Tibial artery (tissue), 4 donors: ENCODE data around the gene RBMX2.
"Not testable (repeated sequence)": the region's sequence is repeated elsewhere in the genome, so short reads cannot be mapped to it uniquely, and the experiment has no call there.

Experiments
- DNase-seq, 2 donors: peaks; one replicate each; pipeline ENCODE4 v3.0.0-alpha.2; 2019
- H3K27ac ChIP-seq, 2 donors: fragments of 200-600 bp; sonication (generic) in 1 of 2; 1 replicate in 1 of 2; 2 replicates in 1 of 2; pipeline ENCODE4 v1.5.1; 2018 to 2019; ENCODE audit warnings: mild to moderate bottlenecking in 1 of 2
- H3K27me3 ChIP-seq, 2 donors: fragments of 200-600 bp; sonication (generic) in 1 of 2; one replicate each; pipeline versions ENCODE4 v1.5.1 to v1.6.0; 2016 to 2019
- H3K36me3 ChIP-seq, 3 donors: fragments of 200-600 bp; sonication (generic) in 2 of 3; one replicate each; pipeline ENCODE4 v1.5.1; 2016 to 2019; ENCODE audit warnings: mild to moderate bottlenecking in 2 of 3
- H3K4me1 ChIP-seq, 4 donors: fragments of 200-600 bp; sonication (generic) in 2 of 4; 1 replicate in 3 of 4; 2 replicates in 1 of 4; pipeline ENCODE4 v1.5.1; 2016 to 2019
- H3K4me3 ChIP-seq, 2 donors: fragments of 200-600 bp; sonication (generic) in 1 of 2; 1 replicate in 1 of 2; 2 replicates in 1 of 2; pipeline ENCODE4 v1.5.1; 2018 to 2019; ENCODE audit warnings: mild to moderate bottlenecking in 2 of 2
- H3K9me3 ChIP-seq, 3 donors: fragments of 200-600 bp; sonication (generic) in 1 of 3; one replicate each; pipeline ENCODE4 v1.5.1; 2016 to 2019
- intact Hi-C: fragments of 100-400 bp; cut with DNase I; formaldehyde crosslinking; loops from one replicate; pipeline ENCODE4 v1.15.0; 2023; ENCODE audit warnings: low total_unique reads
- TF ChIP-seq, protein P1 (sequence below), 2 experiments: fragments of 200-600 bp in 1 of 2; fragments of 450-650 bp in 1 of 2; IDR thresholded peaks; one replicate each; pipeline ENCODE4 v1.5.1; 2017 to 2019; ENCODE audit warnings: antibody characterized with exemption in 2 of 2, mild to moderate bottlenecking in 1 of 2, moderate library complexity in 1 of 2

Gene RBMX2, protein sequence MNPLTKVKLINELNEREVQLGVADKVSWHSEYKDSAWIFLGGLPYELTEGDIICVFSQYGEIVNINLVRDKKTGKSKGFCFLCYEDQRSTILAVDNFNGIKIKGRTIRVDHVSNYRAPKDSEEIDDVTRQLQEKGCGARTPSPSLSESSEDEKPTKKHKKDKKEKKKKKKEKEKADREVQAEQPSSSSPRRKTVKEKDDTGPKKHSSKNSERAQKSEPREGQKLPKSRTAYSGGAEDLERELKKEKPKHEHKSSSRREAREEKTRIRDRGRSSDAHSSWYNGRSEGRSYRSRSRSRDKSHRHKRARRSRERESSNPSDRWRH

DNA sequence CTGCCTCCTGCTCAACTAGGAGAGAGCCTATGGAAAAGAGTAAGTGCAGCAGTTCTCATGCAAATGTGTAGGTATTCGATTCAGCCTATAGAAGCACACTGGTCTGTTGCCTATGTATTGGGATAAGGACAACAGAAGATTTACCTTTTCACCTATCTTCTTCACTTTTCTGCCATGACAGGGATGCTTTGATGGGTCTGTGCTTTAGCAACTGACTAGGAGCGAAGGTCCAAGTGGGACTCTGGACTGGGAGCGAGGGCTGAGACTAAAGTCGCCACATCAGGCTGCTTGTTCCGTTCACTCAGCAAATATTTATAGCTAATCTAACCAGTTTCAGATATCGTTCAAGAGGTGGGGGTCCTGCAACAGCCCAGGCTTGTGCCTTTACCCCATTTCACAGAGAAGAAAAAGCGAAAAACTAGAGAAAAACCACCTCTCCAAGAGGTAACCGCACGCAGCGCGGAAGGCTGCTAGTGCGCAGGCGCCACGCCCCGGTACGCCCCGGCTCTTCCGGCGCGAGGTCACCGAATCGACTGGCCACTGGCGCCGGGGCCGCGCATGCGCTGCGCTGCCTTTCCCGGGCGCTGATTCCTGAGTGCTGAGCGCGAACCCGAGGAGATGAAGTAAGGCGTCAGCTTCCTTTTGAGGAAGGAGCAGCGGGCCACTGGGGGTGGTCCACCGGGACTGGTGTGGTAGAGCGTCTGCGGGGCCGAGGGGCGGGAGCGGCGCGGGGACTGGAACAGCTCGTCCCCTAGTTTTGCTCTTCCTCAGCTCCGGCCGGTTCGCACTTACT, at the start of gene RBMX2:
RBMX2 (plus strand) TSS at position 573 of the 793 bp plus-strand sequence; CDS start at position 619, 46 bp downstream.
- Histone ChIP-seq H3K4me1 (peaks cover 0 to 16% (median 0%) of the 10 kb centered on the region in 4 donors), H3K27me3 (no peaks in the 10 kb centered on the region), H3K36me3 (peaks cover 0 to 18% (median 4%) of the 10 kb centered on the region in 3 donors), H3K4me3 (peak within 1 kb of the TSS; percentile 66), H3K27ac (peak within 1 kb of the TSS; percentile 71 to 83), H3K9me3 (no peaks in the 10 kb centered on the region)
- TF ChIP-seq, protein P1, sequence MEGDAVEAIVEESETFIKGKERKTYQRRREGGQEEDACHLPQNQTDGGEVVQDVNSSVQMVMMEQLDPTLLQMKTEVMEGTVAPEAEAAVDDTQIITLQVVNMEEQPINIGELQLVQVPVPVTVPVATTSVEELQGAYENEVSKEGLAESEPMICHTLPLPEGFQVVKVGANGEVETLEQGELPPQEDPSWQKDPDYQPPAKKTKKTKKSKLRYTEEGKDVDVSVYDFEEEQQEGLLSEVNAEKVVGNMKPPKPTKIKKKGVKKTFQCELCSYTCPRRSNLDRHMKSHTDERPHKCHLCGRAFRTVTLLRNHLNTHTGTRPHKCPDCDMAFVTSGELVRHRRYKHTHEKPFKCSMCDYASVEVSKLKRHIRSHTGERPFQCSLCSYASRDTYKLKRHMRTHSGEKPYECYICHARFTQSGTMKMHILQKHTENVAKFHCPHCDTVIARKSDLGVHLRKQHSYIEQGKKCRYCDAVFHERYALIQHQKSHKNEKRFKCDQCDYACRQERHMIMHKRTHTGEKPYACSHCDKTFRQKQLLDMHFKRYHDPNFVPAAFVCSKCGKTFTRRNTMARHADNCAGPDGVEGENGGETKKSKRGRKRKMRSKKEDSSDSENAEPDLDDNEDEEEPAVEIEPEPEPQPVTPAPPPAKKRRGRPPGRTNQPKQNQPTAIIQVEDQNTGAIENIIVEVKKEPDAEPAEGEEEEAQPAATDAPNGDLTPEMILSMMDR (IDR thresholded peaks at IDR 0.05): no peak
- peak; percentile 69 to 82 for DNase-seq
- intact Hi-C loops: loop anchor here (5.0 kb wide), 1 partner anchor 506 kb away; no protein-coding TSS in a partner anchor

DNA sequence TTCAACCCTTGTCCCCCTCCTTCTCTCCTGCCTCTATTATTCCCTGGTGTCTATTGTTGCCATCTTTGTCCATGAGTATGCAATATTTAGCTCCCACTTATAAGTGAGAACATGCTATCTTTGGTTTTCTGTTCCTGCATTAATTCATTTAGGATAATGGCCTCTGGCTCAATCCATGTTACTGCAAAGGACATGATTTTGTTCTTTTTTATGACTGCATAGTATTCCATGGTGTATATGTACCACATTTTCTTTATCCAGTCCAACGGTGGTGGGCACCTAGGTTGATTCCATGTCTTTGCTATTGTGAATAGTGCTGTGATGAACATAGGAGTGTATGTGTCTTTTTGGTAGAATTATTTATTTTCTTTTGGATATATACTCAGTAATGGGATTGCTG, 49.7 kb upstream of the RBMX2 start:
- H3K36me3 ChIP-seq, intact Hi-C loops, H3K27me3 ChIP-seq, H3K27ac ChIP-seq, H3K9me3 ChIP-seq, DNase-seq, H3K4me3 ChIP-seq: not testable (repeated sequence)
- H3K4me1 ChIP-seq: peaks cover 0 to 11% (median 0%) of the 10 kb centered on the region in 4 donors

DNA sequence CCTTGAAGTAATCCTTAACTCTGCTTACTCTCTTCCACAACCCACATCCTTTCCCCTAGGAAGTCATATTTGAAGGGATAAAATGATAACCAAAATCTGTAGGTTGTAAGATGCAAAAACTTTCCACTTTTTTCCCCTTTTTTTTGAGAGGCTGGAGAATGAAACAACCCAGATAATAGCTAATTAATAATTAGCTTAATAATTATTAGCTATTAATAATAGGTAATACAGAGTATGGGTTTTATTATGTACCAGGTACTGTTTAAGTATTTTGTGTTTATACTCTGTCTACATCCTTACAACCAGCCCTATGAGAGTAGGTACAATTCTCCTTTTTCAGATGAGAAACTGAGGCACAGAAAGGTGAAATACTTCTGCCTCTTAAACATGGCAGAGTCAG, 25.7 kb upstream of the RBMX2 start:
- H3K4me3 ChIP-seq: no peak overlapping the region
- H3K4me1 ChIP-seq: no peaks in the 10 kb centered on the region
- no peak overlapping the region for H3K27ac ChIP-seq
- intact Hi-C loops: no loop called here
- TF ChIP-seq, protein P1 (IDR thresholded peaks at IDR 0.05): no peak
- peaks cover 0 to 7% (median 0%) of the 10 kb centered on the region in 3 donors for H3K36me3 ChIP-seq
- no peaks in the 10 kb centered on the region for H3K27me3 ChIP-seq
- DNase-seq: no peak
- H3K9me3 ChIP-seq: no peaks in the 10 kb centered on the region

DNA sequence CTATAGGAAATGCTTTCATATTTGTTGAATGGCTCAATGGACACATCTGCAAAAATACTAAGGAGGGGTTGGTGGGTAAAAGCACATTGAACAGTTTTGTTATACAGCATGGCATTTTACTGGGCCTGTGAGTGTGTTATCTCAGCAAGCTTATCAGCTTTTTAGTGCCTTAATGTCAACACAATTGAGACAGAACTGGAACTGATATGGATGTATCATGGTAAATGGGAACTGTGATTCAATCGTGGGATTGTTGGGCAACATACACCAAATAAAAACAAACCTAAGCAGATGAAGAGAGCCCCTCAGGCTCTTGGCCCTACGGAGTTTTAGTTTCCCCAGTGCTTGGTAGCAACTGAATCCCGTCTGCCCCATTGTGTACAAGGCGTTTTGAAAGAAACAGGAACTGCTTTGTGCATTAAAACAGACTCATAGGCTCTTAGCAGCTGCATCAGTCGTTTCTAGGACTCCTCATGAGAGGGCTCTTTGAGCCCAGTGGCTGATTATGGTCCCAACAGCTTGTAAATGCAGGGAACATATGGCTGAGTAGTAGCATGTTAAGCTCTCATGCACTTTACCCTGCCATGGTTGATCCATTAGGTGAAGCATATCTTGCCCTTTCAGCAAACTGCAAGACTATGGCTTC, 23.6 kb upstream of the RBMX2 start:
- intact Hi-C loops: no loop called here
- Histone ChIP-seq H3K27me3 (no peaks in the 10 kb centered on the region), H3K4me1 (no peaks in the 10 kb centered on the region), H3K36me3 (no peaks in the 10 kb centered on the region), H3K9me3 (no peaks in the 10 kb centered on the region), H3K4me3 (no peak overlapping the region), H3K27ac (no peak overlapping the region)
- no peak for DNase-seq
- TF ChIP-seq, protein P1 (IDR thresholded peaks at IDR 0.05): no peak

DNA sequence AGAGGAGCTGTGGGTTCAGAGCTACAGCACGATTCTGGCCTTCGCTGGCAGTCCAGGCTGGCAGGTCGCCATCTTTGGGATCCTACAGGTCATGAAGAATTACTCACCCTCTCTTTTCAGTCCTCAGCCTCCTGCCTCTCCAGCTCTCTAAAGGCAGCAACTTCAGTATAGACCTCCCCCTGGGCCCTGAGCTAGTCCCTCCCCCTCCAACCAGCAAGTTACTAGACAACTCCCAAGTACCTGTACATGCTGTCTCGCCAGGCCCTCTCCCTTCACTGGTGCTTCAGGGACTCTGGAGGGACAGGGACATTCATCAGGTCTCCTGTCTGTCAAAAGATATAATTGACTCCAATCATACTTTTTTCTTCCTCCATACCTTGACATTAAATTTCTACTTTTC, 16.3 kb upstream of the RBMX2 start, which contains the start of gene GPR119:
GPR119 (minus strand) TSS at position 155 of the 400 bp plus-strand sequence. CDS start 227 bp downstream, outside the sequence.
- Histone ChIP-seq H3K36me3 (no peaks in the 10 kb centered on the region), H3K4me3 (no peak within 1 kb of the TSS), H3K27me3 (no peaks in the 10 kb centered on the region), H3K4me1 (no peaks in the 10 kb centered on the region), H3K27ac (no peak within 1 kb of the TSS), H3K9me3 (no peaks in the 10 kb centered on the region)
- intact Hi-C loops: no loop called here
- no peak for DNase-seq
- TF ChIP-seq, protein P1 (IDR thresholded peaks at IDR 0.05): no peak
